Stomach (tissue), 4 donors: ENCODE data around the gene INPP5A.

Experiments
- CTCF ChIP-seq, 7 experiments: fragments of 450-650 bp in 4 of 7; fragments of 200-600 bp in 3 of 7; sonication (generic) in 3 of 7; IDR thresholded peaks; one replicate each; pipeline ENCODE4 v1.5.1; 2016 to 2019; ENCODE audit warnings: antibody characterized with exemption in 7 of 7, control low read depth in 2 of 7, mild to moderate bottlenecking in 1 of 7
- EP300 ChIP-seq: sonication (generic); formaldehyde crosslinking; IDR thresholded peaks from one replicate; pipeline ENCODE4 v1.6.1; 2017; ENCODE audit warnings: antibody characterized with exemption
- POLR2A ChIP-seq, 4 donors: fragments of 450-650 bp; IDR thresholded peaks; one replicate each; pipeline ENCODE4 v1.6.1; 2016; ENCODE audit warnings: antibody characterized with exemption in 4 of 4, control low read depth in 2 of 4, mild to moderate bottlenecking in 1 of 4, moderate library complexity in 1 of 4
- POLR2AphosphoS5 ChIP-seq, 3 donors: sonication (generic); formaldehyde crosslinking; IDR thresholded peaks; one replicate each; pipeline ENCODE4 v1.6.1; 2016; ENCODE audit warnings: antibody characterized with exemption in 3 of 3

- TF ChIP-seq CTCF (IDR thresholded peaks at IDR 0.05) (no peak), EP300 (no peak), POLR2AphosphoS5 (IDR thresholded peaks at IDR 0.05) (no peak), POLR2A (IDR thresholded peaks at IDR 0.05) (no peak)
Observed at GRCh38 chr10:132570771-132571649, 33.4 kb downstream of the INPP5A start.
